GM12875 (cell line): ENCODE results near the gene PRLH.

Source experiments
- H3K4me3 ChIP-seq: one replicate; pipeline ENCODE4 v1.5.1; 2011; ENCODE audit warnings: low read depth, low read length, control low read depth
- TF ChIP-seq, protein P1 (sequence below): IDR thresholded peaks from 2 replicates; pipeline ENCODE4 v1.5.1; 2011; ENCODE audit warnings: low read depth, mild to moderate bottlenecking, control low read depth, inconsistent platforms, low read length, moderate library complexity, borderline replicate concordance; ENCODE audit not compliant: insufficient read depth

Gene PRLH

DNA sequence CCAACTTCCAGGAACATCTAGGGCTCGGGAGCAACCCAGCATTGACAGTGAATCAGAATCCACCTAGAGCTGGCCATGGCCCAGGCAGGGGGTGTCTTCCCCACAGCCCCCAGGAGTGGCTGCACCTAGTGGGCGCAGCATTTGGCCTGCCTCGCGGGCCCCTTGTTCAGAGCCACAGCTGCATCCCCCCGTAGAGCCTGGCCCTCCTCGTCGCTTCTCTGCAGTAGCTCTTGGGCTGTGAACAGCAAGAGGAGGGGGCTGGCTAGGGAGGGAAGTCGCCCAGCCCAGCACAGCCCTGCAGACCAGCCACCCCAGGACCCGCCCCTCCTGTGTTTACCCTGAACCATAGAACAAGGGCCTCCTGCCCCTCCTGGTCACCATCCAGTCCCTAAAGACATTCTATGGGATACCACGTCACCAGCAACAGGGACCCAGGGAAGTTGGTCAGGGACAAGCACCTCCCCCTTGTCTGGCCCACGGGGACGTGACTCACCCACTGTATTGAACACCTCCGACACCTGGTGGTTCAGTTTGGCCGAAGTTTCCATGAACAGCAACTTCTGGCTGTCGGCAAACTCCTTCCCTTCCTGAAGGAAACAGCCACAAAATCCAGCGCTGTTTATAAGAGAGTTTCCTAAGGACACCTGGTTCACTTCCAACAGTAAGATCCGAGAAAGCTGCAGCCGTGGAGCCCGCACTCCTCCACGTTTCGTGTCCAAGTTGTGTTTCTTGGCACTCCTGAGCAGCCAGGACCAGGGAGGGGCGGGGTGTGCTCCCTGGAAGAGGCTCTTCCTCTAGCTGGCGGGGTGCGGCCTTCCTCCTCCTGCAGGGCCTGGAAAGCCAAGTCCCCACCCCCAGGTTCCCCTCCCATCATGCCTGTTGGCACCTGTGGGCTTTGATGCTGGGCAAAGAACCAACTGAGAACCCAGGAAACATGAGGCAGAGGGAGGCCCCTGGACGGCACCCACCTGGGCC is 8.8 kb downstream of the PRLH start:
- H3K4me3 ChIP-seq, result no peak overlapping the region
- TF ChIP-seq, protein P1, sequence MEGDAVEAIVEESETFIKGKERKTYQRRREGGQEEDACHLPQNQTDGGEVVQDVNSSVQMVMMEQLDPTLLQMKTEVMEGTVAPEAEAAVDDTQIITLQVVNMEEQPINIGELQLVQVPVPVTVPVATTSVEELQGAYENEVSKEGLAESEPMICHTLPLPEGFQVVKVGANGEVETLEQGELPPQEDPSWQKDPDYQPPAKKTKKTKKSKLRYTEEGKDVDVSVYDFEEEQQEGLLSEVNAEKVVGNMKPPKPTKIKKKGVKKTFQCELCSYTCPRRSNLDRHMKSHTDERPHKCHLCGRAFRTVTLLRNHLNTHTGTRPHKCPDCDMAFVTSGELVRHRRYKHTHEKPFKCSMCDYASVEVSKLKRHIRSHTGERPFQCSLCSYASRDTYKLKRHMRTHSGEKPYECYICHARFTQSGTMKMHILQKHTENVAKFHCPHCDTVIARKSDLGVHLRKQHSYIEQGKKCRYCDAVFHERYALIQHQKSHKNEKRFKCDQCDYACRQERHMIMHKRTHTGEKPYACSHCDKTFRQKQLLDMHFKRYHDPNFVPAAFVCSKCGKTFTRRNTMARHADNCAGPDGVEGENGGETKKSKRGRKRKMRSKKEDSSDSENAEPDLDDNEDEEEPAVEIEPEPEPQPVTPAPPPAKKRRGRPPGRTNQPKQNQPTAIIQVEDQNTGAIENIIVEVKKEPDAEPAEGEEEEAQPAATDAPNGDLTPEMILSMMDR, result no peak

DNA sequence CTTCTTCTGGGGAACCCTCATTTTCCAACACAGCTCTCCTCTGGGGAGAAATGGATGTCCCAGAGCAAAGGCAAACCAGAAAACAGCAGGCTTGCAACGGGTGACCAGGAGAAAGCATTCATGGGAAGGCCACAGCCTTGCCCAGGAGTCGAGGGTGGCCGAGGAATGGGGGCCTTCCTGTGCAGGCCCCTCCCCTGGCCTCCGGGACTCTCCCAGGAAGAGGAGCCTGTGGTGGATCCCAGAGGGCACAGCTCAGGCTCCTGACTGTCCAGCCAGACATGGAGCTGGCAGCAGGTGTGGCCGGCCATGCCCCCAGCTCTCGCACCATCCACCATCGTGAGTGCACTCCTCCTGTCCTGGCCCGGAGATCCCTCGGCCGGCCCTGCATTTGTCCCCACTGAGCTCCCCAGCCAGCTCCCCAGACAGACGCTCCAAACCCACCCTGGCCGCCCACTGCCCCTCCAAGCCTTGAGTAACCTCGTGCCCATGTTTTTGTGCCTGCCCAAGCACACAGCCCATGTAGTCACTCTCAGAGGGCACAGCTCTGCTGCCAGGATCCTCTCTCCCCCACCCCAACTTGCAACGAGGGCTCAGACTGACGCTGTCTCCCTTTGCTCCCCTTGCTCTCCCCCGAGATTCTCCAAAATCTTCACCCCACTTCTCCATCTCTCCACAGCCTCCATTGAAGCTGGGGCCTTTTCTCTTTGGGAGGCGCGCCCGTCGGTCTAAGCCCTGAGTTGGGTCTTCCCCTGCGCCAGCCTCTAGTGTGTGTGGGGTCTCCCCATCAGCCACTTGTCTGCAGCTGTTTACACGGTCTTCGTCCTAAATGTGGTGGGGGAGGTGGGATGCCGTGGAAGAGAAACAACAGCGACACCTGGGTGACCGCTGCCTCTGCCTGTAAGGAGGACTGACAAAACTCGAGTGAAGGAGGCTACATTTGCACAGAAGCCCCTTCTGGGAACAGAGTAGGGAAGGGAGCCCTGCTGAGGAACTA is 9.8 kb downstream of the PRLH start:
- TF ChIP-seq, protein P1, result no peak
- no peak overlapping the region for H3K4me3 ChIP-seq

DNA sequence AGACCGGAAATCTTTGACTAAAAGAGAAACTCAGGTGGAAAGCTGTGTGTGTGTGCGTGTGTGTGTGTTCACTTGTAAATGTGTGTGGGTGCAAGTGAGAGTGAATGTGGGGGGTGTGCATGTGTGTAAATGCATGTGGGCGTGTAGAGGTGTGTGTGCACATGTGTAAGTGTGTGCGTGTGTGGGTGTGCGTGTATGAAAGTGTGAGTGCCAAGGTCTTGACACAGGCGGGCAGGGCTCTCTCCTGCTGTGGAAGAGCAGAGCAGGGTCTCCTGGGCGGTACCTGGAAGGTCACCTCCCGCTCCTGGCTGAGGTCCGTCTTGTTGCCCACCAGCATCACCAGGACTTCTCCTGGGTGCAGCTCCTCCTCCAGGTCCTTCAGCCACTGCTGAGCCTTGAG is 10.6 kb downstream of the PRLH start:
- H3K4me3 ChIP-seq, result no peak overlapping the region
- TF ChIP-seq, protein P1, result no peak

DNA sequence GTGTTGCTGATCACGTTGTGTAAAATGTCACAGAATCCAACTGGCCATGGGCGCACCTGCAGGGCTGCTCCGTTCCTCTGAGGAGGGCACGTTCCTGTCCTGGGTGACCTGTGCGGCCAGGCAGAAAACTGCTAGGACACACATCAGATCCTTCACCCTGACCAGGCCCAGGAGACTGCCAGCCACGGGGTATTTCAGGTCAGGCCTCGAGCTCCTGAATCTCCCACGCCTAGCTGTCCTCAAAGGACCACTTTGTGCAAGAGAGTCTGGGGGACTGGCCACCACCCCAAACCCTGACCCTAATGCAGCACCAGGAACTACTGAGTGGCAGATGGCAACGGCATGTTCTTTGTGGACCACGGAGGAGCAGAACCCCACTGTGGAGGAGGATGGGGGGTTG is 11.1 kb downstream of the PRLH start:
- TF ChIP-seq, protein P1, result no peak
- no peak overlapping the region for H3K4me3 ChIP-seq

DNA sequence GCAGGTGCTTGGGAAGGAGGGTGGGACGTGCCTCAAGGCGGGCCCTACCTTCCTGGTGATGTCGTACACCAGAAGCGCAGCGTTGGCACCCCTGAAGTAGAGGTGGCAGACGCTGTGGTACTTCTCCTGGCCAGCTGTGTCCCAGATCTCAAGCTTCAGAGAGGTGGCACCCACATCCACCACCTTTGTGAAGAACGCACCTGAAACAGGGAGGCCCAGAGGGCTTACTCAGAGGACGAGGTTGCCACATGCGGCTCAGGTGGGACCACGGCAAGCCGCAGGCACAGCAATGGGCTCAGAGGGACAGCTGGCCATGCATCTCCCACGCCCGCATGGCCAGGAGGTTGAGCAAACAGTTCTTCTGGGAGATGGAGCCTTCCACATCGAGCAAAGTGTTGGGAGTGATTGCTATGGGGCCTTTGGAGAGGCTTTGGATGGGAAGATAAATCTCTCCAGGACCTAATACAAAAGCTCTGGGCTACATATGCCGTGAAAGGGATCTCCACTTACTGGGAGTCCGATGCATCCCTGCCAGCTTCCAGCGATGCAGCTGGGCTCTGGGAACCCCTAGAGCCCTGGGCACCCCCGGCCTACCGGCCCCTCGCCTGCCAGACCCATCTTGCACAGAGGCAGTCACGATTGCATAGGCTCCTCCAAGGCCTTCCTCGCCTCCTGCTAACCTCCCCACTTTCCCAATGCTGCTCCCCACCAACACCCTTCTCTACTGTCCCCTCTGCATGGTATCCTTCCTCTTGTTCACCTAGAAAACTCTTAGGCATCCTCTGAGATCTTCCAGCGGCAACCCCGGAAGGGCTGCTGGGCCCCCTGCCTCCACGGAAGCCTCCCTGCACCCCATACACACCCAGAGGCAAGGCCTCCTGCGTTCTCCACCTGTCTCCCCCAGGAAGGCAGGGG is 11.8 kb downstream of the PRLH start:
- no peak overlapping the region for H3K4me3 ChIP-seq
- TF ChIP-seq, protein P1, result no peak

DNA sequence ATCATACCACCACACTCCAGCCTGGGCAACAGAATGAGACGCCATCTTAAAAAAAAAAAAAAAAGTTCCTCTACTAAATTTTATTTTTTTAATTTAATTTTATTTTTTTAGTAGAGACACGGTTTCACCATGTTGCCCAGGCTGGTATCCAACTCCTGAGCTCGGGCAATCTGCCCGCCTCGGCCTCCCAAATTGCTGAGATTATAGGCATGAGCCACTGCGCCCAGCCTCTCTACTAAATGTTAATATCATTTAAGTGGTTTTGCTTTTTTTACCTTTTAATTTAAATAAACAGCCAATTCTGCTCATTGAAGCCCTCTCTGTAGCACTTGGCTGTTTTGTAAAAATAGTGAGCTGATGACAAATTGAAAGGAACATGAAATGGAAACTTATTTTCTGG is 15.0 kb downstream of the PRLH start:
- no peak overlapping the region for H3K4me3 ChIP-seq
- TF ChIP-seq, protein P1, result no peak
